GM21619 (cell line): ENCODE results near the gene CCDC194.
"Not testable (repeated sequence)": the region's sequence is repeated elsewhere in the genome, so short reads cannot be mapped to it uniquely, and the experiment has no call there.

Experiments
- ATAC-seq: cut with Tn5 transposase; IDR thresholded peaks from one replicate; pipeline ENCODE4 v1.9.1; 2021; ENCODE audit not compliant: unreplicated experiment

The CCDC194 gene

GRCh38 chr19:17378271-17378670, 15.7 kb downstream of the CCDC194 start:
- no peak for ATAC-seq

DNA sequence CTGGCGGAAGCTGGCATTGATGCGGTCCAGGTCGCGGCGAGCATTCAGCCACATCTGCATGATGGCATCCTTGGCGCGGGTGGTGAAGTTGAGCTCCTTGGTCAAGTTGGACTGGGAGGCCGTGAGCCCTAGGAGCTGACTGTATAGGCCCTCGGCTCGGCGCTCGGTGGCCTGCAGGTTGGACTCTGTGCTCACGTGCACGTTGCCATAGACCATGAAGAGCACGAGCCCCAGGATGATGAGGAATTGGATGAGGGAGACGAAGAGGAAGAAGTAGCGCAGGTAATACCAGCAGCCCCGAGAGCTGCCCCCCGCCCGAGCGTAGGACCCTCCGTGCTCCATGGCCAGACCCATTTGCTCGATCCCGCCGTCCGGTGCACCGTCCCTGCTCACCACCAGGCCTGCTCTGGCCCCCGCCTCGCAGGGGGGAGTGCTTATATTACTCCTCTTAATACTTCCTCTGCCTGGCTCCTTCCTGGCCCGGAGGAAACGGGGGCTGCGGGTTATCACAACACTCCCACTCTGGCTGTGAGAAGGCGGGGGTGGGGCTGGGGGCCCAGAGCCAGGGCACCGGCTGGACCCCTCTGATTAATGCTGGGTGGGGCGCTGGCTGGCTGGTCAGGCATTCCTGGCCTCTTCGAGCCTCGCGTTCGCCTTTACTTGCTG, 16.9 kb downstream of the CCDC194 start, which contains the start of gene PLVAP:
Gene PLVAP, minus strand, starts transcription at position 408 of the 666 bp plus-strand sequence. Its CDS starts 54 bp downstream, at position 354.
- no peak for ATAC-seq

GRCh38 chr19:17370026-17370587, 23.9 kb downstream of the CCDC194 start:
- ATAC-seq: peak; percentile 78

DNA sequence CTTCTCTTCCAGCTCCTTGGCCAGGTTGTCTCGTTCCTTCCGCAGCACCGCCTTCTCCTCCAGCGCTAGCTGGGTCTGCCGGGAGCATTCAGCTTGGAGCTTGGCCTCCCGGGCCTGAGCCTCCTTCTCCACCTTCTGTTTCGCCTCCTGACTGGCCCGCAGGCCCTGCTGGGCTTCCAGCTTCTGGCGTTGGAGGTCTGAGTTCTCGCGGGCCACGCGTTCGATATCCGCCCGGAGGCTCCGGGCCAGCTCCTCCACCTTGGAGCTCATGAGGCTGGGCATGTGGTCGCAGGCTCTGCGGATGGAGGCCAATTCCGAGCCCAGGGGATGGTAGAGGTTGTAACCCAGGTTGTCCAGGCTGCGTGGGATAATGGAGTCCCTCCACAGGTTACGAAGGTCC, 28.6 kb downstream of the CCDC194 start:
- no peak for ATAC-seq

DNA sequence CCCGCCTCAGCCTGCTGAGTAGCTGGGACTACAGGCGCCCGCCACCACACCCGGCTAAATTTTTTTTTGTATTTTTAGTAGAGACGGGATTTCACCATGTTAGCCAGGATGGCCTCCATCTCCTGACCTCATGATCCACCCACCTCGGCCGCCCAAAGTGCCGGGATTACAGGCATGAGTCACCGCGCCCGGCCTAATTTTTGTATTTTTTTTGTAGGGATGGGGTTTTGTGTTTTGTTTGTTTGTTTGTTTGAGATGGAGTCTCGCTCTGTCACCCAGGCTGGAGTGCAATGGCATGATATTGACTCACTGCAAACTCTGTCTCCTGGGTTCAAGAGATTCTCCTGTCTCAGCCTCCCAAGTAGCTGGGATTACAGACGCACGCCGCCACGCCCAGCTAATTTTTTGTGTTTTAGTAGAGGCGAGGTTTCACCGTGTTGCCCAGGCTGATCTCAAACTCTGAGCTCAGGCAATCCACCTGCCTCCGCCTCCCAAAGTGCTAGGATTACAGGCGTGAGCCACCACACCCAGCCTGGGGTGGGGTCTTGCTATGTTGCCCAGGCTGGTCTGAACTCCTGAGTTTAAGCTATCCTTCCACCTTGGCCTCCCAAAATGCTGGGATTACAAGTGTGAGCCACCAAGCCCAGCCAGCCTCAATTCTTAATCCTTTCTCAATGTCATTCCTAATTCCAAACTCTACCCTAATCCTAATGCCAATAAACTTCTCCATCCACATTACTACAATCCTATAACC, 30.0 kb downstream of the CCDC194 start:
- not testable (repeated sequence) for ATAC-seq

DNA sequence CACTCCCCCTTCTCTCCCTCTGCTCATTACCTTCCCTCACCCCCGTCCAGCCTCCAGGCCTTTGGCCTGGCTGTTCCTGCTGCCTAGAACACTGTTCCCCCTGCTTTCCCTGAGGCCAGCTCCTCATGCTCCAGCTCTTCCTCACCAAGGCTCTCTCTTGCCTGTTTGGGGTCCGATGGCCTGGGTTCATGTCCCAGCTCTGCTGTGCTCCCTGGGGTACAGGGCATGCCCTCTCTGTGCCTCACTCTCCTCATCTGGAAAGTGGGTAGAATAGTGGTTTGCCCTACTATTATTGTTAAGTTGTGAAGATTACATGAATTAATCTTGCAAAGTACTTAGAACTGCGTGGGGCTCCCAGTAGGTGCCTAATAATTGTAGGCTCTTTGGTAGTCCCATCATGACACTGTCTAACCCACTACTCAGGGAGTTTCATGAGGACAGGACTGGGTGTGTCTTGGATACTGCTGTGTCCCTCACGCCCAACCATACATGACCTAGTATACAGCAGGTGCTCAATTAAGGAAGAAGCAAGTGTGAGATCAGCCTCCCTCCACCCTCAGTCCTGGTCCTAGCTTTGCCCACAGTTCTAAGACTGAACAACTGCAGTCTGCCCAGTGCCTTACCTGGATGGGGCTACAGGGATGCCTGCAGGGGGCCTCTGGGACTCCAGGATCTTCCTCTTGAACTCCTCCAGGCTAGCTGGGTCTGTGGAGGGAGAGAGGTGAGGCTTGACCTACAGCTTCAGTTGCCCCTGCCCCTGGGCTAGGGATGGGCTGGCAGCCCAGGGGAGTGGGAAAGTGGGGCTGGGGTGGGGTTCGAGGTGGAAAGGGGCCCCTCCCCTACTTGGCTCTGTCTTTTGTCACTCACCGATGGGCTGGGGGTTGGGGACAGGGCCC, 33.8 kb downstream of the CCDC194 start:
- no peak for ATAC-seq

- ATAC-seq: no peak
Observed at GRCh38 chr19:17358395-17358794, 35.6 kb downstream of the CCDC194 start.

- no peak for ATAC-seq
Observed at GRCh38 chr19:17357724-17358123, 36.3 kb downstream of the CCDC194 start.

GRCh38 chr19:17357078-17357666, 36.8 kb downstream of the CCDC194 start:
- no peak for ATAC-seq

- ATAC-seq: no peak
Observed at GRCh38 chr19:17353386-17353785, 40.6 kb downstream of the CCDC194 start.

DNA sequence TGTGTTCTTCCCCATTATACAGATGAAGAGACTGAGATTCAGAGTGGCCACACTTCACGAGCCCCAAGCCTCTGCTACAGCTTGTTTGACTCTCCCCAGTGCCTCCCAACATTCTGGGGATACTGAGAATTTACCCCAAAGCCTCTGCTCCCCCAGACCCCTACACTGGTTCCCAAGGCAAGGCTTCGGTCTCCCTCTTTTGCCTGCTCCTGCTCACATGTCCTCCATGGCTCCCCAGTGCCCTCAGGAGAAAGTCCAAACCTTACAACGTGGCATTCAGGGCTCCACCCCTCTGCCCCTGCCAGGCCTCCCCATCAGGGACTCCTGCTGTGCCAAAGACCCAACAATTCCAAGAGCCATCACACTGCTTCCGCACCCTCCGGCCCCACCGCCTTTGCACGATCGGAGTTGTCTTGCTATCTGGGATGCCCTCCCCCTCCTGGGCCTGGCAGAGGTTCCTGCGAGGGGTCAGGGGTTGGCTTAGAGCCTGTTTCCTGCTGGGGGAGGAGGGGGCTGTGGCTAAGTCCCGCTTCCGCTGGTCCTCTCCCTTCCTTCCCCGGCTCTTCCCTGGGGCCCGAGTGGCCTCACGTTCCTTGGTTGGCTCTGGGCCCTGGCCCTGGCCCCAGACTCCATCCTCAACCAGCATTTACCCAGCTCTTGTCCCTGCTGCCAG, 41.3 kb downstream of the CCDC194 start:
- ATAC-seq: no peak

GRCh38 chr19:17351815-17352435, 42.1 kb downstream of the CCDC194 start:
- no peak for ATAC-seq

DNA sequence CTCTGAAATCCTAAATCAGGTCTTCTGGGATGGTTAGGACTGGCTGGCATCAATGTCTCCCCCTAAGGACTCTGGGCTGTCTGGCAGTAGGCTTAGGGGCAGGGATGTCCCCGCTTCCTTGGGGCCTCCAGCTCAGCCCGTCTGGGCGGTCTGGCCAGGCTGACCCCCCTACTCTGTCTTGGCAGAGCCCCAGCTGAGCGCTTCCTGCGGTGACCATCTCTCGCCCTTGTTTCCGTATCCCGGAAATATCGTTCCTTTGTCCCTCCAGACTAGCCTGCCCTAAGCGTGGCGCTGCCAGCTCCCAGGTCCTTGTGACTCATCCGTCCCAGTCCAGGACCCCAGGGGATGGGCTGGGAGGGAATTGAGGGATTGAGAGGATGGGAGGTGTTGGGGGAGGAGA, 45.3 kb downstream of the CCDC194 start:
- ATAC-seq: no peak

GRCh38 chr19:17347877-17348276, 46.1 kb downstream of the CCDC194 start:
- ATAC-seq: no peak

DNA sequence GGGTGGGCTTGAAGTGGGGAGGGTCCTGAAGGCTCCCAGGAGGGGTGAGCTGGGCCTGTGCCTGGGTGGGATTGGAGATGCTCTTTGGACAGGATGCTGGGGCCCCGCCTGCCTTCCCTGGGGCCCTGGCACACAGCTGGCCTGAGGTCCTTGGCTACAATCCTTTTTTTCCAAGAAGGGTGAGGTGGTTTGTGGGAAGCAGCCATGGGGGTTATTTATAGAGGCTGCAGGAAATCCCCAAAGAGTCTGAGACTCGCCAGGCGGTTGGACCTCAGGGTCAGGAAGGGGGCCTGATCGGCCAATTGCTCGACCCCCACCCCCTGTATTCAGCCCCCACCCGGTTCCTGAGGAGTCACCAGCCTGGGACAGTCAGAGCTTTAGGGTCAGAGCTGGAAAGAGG, 46.6 kb downstream of the CCDC194 start:
- no peak for ATAC-seq

- ATAC-seq: no peak
Observed at GRCh38 chr19:17346109-17346671, 47.8 kb downstream of the CCDC194 start.

- no peak for ATAC-seq
Observed at GRCh38 chr19:17341845-17342244, 52.2 kb downstream of the CCDC194 start.

DNA sequence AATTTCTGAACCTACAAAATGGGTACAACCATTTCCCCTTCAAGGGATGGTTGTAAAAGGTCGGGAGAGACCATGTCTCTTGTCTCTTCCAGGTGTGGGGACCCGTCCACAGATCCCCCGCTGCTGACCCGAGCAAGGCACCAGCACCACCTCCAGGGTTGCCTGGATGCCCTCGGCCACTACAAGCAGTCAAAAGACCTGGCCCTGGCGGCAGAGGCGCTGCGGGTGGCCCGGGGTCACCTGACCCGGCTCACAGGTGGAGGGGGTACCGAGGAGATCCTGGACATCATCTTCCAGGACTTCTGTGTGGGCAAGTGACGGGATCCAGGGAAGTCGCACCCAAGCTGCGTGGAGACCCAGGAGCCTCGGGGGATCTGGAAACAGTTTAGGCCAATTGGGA, 52.6 kb downstream of the CCDC194 start:
- no peak for ATAC-seq

DNA sequence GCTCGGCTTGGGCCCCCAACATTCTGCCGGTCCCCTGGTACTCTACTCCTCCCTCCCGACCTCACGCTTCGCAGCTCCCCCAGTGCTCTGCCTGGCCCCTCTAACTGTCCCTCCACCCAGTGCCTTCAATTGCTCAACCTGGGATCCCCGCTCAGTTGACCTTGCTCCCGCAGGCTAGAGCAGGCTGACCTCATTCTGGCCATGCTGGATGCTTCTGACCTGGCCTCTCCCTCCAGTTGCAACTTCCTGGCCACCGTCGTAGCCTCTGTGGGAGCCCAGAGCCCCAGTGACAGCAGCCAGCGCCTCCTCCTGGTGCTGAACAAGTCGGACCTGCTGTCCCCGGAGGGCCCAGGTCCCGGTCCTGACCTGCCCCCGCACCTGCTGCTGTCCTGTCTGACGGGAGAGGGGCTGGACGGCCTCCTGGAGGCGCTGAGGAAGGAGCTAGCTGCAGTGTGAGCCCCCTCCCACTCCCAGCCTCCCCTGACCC, 53.1 kb downstream of the CCDC194 start:
- no peak for ATAC-seq
